ENCODE data around the gene THOC6.

- TF ChIP-seq CTCF (IDR thresholded peaks at IDR 0.05; ENCODE audit: low read depth, low read length, poor library complexity, severe bottlenecking), result no peak
- no peak for TF ChIP-seq EZH2phosphoT487 (IDR thresholded peaks at IDR 0.05; ENCODE audit: borderline replicate concordance, low read length)
These were observed 13.0 kb downstream of the THOC6 start, which contains the start of gene BICDL2 for GRCh38 chr16:3036726-3037315.

All from DOHH2 (cell line).